Smooth muscle cell (in vitro differentiated cells): Measurements from ENCODE around the gene FYB1. TPM values are rescaled to one million over a fixed set of nuclear protein-coding genes. Genes with fewer than 3 reads are reported as not detected.

Experiments used
- DNase-seq: peaks from one replicate; lab custom pipeline; 2025; ENCODE audit not compliant: unreplicated experiment; lab: John Stamatoyannopoulos, UW
- H2AFZ ChIP-seq: fragments of 200-600 bp; sonication (generic); 2 replicates; pipeline ENCODE4 v1.6.0; 2016; ENCODE audit warnings: antibody characterized with exemption, low read depth, mild to moderate bottlenecking
- H3F3A ChIP-seq: fragments of 200-600 bp; sonication (generic); 2 replicates; pipeline ENCODE4 v1.6.0; 2017; ENCODE audit warnings: antibody characterized with exemption, low read depth
- H3K27ac ChIP-seq: fragments of 200-600 bp; sonication (generic); 2 replicates; pipeline ENCODE4 v1.5.1; 2016; ENCODE audit warnings: low read depth, mild to moderate bottlenecking
- H3K27me3 ChIP-seq: fragments of 200-600 bp; sonication (generic); 2 replicates; pipeline ENCODE4 v1.6.1; 2016; ENCODE audit warnings: low read depth, mild to moderate bottlenecking
- H3K36me3 ChIP-seq: fragments of 200-600 bp; sonication (generic); 2 replicates; pipeline ENCODE4 v1.5.1; 2016; ENCODE audit warnings: low read depth
- H3K4me1 ChIP-seq: fragments of 200-600 bp; sonication (generic); 2 replicates; pipeline ENCODE4 v1.5.1; 2016; ENCODE audit warnings: low read depth
- H3K4me2 ChIP-seq: fragments of 200-600 bp; sonication (generic); 2 replicates; pipeline ENCODE4 v1.6.0; 2016; ENCODE audit warnings: mild to moderate bottlenecking
- H3K4me3 ChIP-seq: fragments of 200-600 bp; sonication (generic); 2 replicates; pipeline ENCODE4 v1.5.1; 2016; ENCODE audit warnings: mild to moderate bottlenecking
- H3K79me2 ChIP-seq: fragments of 200-600 bp; sonication (generic); 2 replicates; pipeline ENCODE4 v1.6.0; 2016; ENCODE audit warnings: low read depth, mild to moderate bottlenecking
- H3K9ac ChIP-seq: fragments of 200-600 bp; sonication (generic); 2 replicates; pipeline ENCODE4 v1.6.0; 2016; ENCODE audit warnings: low read depth
- H3K9me3 ChIP-seq: fragments of 200-600 bp; sonication (generic); replicated peaks from 2 replicates; pipeline ENCODE4 v1.5.1; 2016; ENCODE audit warnings: low read depth
- H4K20me1 ChIP-seq: fragments of 200-600 bp; sonication (generic); 2 replicates; pipeline ENCODE4 v1.6.0; 2016; ENCODE audit warnings: low read depth
- CTCF ChIP-seq: fragments of 200-600 bp; sonication (generic); IDR thresholded peaks from 2 replicates; pipeline ENCODE4 v1.5.1; 2017; ENCODE audit warnings: borderline replicate concordance, mild to moderate bottlenecking, antibody characterized with exemption; ENCODE audit not compliant: insufficient read depth, poor library complexity, severe bottlenecking
- WGBS: methylation state at CpG from one replicate; pipeline ENCODE4 v1.1.7; 2016; ENCODE audit warnings: low lambda C conversion rate; 5-methylcytosine and 5-hydroxymethylcytosine counted together
- polyA plus RNA-seq: library from polyadenylated mRNA; unstranded; fragments of >200 nt; fragmentation: Nextera tagmentation; extraction: Ambion mirVana; gene quantifications from 2 replicates; pipeline ENCODE4 v1.2.1, GENCODE V29; 2016
- total RNA-seq: library from RNA; depleted of rRNA; stranded (reverse); fragments of >200 nt; gene quantifications from 2 replicates; pipeline ENCODE4 v1.2.3, GENCODE V29; 2014

The FYB1 gene
- total and polyA plus RNA-seq, 2 experiments from 2014 or later = 0.06 to 0.22 TPM

GRCh38 chr5:39175273-39175955, 43.9 kb downstream of the FYB1 start:
- no peak overlapping the region for H3K4me2 ChIP-seq
- no peak overlapping the region for H3K27ac ChIP-seq
- H3K4me3 ChIP-seq = no peak overlapping the region
- H2AFZ ChIP-seq = no peak overlapping the region
- 85% methylated on average over 5 of the region's 5 CpGs for WGBS
- no peak for DNase-seq
- H4K20me1 ChIP-seq = no peaks in the 10 kb centered on the region
- H3K36me3 ChIP-seq = no peaks in the 10 kb centered on the region
- no peak for TF ChIP-seq CTCF
- H3K9ac ChIP-seq = no peak overlapping the region
- H3K4me1 ChIP-seq = no peaks in the 10 kb centered on the region
- no peaks in the 10 kb centered on the region for H3K27me3 ChIP-seq
- no peaks in the 10 kb centered on the region for H3K9me3 ChIP-seq
- H3F3A ChIP-seq = peaks cover 4% of the 10 kb centered on the region
- no peaks in the 10 kb centered on the region for H3K79me2 ChIP-seq

GRCh38 chr5:39173069-39173468, 46.3 kb downstream of the FYB1 start:
- 79% methylated on average over 3 of the region's 3 CpGs for WGBS
- Histone ChIP-seq H3K4me2 (no peak overlapping the region), H3K79me2 (no peaks in the 10 kb centered on the region), H3K36me3 (no peaks in the 10 kb centered on the region), H3K27me3 (no peaks in the 10 kb centered on the region), H3K9me3 (no peaks in the 10 kb centered on the region), H3F3A (peaks cover 4% of the 10 kb centered on the region), H3K27ac (no peak overlapping the region), H3K4me1 (no peaks in the 10 kb centered on the region), H3K9ac (no peak overlapping the region), H2AFZ (no peak overlapping the region), H4K20me1 (no peaks in the 10 kb centered on the region), H3K4me3 (no peak overlapping the region)
- TF ChIP-seq CTCF = no peak
- DNase-seq = no peak

- 93% methylated on average over 2 of the region's 2 CpGs for WGBS
Measured at GRCh38 chr5:39172593-39172992, 46.8 kb downstream of the FYB1 start.

More at GRCh38 chr5:39172593-39172992, 46.8 kb downstream of the FYB1 start:
- Histone ChIP-seq H3K79me2 (no peaks in the 10 kb centered on the region), H2AFZ (no peak overlapping the region), H3K9me3 (no peaks in the 10 kb centered on the region), H3K36me3 (no peaks in the 10 kb centered on the region), H3K4me3 (no peak overlapping the region), H3K27ac (no peak overlapping the region), H4K20me1 (no peaks in the 10 kb centered on the region), H3K4me1 (peaks cover under 1% of the 10 kb centered on the region), H3K27me3 (no peaks in the 10 kb centered on the region), H3K4me2 (no peak overlapping the region), H3F3A (peaks cover under 1% of the 10 kb centered on the region), H3K9ac (no peak overlapping the region)
- no peak for DNase-seq
- no peak for TF ChIP-seq CTCF
